HCEC 1CT (cell line): ENCODE measurements around the gene FAM13B.
"Not testable (repeated sequence)": the region's sequence is repeated elsewhere in the genome, so short reads cannot be mapped to it uniquely, and the experiment has no call there.

Source experiments
- DNase-seq: peaks from one replicate; pipeline ENCODE4 v3.0.0-alpha.2; 2017

Gene FAM13B

DNA sequence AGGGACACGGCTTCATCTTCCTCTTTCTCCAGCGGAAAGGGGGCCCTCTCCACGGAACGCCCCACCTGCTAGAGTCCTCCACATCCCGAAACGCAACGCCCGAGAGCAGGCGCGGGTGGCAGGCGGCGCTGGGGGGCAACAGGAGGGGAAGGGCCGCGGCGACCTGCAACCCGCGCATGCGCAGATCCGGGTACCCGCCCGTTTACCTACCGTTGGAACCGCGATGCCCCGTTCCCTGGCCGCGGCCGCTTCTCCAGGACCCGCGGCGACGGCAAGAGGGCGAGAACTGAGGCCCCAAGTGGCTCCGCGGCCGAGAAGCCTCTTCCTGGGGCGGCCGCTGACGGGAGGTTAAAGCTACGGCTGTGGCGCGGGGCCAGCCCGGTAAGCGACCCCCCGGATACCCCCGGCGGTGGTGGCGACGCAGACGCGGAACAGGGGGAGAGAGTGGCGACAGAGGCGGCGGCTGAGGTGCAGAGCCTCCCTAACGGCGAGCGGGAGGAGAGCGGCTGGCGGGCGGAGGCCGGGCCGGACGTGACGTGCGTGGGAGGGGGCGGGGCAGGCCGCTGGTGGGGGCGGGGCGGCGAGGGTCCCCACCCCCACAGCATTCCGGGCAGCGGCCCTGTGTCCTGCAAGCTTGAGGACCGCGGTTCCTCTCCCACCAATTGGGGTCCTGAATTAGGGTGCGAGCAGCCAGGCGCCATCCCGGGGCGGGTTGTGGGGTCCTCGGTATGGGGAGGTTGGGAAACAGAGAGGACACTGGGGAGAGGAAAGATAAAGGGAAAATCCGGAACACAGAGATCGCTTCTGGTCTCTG, at the start of gene FAM13B:
FAM13B (minus strand) TSS at position 508 of the 814 bp plus-strand sequence. CDS start 13,968 bp downstream, outside the sequence.
- peak; percentile 80 for DNase-seq

DNA sequence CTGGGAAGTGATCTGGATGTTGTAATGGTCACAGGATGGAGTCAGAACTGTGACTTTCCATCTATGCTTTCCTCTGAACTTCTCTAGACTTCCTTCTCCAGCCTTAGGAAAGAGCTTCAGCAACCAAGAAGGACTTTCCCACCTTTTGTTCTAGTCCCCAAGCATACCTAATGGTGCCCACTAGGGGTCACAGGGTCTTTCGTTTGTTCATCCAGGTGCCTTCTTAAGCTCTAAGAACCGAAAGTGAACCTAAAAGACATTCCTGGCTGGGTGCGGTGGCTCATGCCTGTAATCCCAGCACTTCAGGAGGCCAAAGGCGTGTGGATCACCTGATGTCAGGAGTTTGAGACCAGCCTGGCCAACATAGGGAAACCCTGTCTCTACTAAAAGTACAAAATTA, 49.2 kb upstream of the FAM13B start:
- DNase-seq = no peak

DNA sequence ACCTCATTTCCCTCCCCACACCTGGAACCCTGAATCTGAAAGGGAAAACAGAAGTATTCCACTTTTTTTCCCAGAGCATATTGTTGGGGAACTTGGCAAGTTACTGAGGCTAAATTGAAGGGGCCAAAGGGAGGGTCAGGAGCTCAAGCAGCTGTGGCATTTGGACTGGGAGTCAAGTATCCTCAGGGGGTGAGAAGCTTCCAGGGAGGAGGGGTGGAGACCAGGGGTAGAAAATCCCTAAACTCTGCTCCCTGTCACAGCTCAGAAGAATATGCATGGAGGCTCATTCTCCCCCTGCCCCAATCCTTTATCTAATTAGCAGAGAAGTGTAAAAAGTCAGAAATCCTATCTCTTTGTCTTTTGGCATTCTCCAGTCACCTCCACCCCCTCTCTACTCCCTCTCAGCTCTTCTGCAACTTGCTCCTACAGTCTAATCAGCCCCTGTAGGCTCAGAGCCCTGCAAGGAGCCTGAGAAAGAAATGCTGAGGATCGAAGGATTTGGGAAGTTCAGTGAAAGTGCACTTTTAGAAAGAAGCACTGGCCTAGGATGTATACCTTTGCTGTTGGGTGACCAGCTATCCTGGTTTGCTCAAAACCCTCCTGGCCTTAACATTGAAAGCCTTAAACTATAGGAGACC, 45.2 kb upstream of the FAM13B start:
- DNase-seq = no peak

DNA sequence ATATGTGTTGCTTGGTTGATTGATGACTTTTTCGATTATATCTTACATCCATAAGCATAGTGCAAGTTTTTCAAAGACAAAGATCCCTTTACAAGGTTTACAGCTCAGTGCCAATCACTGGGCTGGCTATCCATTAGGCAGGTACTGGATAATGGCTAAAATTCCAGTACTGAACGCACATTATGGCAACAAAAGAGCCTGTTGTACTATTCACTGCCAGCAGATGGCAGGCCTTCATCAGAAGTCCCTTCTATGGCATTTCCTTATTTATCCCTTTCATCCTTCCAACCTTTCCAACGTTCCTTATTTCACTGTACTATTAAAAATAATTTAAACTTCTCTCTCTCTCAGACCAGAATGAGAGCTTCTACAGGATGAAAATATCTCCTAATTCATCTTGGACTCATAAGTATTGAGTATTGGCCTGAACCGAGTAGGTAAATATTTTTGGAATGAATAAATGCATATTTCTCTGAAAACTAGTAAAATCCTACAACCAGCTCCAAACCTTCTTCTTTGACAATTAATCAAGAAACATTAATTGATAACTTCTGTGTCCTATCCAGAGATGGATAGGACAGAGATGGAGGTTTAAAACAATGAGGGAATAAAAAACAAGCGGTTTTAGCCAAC, 44.3 kb upstream of the FAM13B start:
- peak; percentile 59 for DNase-seq

DNA sequence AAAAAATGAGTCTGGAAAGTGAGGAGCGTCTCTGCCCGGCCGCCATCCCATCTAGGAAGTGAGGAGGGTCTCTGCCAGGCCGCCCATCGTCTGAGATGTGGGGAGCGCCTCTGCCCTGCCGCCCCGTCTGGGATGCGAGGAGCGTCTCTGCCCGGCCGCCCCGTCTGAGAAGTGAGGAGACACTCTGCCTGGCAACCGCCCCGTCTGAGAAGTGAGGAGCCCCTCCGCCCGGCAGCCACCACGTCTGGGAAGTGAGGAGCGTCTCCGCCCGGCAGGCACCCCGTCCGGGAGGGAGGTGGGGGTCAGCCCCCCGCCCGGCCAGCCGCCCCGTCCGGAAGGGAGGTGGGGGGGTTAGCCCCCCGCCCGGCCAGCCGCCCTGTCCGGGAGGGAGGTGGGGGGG, 37.1 kb upstream of the FAM13B start:
- not testable (repeated sequence) for DNase-seq

DNA sequence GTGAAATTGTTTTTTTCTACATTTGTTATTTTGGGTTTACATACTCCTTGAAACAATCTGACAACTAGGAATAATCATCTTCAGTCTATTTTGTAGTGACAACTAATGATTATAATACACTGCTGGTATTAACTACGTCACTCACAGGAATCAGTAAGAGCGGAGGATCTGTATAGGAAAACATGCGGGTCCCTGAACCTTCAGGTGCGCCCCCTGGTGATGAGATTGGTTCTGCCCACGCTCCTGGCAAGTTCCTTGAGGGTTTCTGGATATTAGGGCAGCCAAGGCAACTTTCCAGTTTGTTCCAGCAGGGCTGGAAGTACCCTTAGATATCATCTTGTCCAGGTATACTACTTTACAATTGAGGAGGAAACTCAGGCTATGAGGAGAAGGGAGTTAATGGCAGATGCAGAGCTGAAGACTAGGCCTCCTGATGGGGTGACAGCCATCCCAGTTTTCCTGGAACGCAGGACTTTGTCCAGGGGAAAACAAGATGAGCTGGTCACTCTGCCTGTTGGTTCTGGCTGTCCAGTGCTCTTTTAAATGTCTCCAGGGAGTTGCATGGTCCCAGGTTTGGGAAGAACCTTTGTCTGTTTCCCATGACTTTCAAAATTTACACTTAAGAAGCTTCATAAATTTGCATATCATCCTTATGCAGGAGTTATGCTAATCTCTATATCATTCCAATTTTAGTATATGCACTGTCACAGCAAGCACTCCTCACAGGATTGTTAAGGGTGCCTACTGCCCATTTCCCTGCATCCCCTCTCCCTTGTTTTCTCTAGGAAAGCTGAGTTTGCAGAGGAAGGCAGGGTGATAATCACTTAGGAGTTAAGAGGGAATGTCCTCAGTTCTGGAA, 36.1 kb upstream of the FAM13B start:
- DNase-seq = peak; percentile 78

DNA sequence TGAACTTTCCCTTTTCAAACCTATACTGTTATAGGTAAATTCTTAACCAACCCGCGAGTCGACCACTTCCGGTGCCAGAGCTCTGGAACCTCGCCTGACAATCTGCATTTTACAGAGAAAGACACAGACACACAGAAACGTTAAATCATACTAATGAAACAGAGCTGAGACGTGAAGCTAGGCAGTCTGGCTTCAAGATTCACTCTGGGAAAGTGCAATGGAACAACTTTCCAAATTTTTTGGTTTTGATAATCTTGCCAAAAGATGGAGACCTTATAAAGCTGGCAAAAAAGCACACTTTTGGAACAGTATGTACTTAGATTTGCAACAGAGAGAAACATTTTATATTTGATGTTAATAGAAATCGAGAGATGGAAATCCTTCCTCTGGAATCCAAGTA, 35.1 kb upstream of the FAM13B start:
- DNase-seq = no peak

DNA sequence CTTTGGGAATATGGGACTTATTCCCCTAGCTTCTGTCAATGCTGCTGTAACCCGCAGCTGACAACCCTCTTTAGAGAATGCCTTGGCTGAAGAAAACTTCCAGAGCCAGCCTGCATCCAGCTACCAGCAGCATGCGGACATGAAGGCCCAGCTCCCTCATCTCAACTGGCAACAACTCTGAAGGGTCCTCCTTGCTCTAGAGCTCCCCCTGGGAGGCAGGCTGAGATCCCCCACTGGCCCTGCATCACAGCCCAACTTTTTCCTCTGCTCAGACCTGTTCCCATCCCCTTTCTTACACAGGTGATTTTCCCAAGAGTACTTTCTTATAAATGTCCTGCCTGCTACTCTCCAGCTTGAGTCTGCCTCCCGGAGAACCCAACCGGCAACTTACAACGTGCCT, 32.2 kb upstream of the FAM13B start:
- DNase-seq = no peak

DNA sequence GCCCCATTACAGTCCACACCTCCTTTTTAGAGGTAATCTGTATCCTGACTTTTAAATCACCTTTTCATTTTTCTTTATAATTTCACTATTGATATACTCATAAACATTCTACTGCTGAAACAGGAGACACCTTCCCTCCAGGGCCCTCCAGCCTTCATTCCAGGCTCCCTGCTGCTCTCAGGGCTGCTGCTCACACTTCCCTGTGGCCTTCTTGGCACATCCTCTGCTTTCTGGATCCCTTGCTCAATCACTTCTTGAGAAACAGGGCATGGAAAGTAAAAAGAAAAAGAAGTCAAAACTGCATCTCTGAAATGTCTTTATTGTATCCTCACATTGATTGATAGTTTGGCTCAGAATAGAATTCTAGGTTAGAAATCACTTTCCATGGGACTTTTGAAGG, 31.6 kb upstream of the FAM13B start:
- DNase-seq = no peak

DNA sequence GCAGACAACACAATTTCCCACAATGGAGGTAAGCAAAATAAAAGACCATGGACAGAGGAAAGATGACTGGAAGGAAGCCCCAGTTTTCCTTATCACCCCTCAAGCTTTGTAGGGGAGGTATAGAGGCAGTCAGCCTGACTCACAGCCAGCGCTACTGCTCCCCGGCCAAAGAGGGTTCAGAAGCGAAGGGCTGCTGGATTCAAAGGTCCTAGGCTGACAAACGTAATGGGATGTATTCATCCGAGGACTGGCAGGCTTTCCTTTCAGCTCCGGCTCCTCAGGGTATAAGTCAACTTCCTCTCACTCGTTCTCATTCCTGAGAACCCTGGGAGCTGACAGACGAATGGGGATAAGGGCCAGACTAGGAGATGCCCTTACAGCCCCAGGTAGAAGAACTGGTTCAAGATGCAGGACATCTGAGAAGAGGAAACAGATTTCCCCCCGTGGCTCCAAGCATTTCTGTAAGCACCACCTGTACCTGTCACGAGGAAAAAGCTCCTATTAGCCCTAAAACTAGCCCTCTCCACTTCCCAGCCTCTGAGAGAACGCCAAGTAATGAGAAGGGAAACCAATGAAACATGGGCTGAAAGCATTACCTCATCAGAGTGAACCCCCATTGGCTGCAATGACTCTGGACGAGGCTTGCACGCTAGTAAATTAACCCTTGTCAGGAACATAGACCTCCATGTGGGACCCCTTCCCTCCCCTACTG, 22.1 kb upstream of the FAM13B start:
- no peak for DNase-seq

DNA sequence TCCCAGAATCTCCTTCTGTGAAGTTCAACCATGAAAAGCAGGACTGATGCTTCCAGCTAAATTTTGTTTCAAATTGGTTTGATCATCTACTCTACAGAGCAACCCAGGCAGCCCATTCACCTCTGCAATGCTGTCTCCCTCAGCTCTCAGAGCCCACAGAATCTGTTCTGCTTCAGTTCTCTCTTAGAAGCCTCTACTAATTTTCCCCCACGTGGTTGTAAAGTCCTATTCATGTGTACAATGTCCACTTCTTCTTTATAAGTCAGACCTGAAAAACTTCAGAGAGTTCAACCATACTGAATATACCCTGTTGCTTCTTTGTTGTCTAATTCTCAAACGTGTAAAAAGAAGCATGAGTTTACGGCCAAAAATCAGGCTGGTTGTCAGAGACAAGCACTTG, 21.3 kb upstream of the FAM13B start:
- no peak for DNase-seq

DNA sequence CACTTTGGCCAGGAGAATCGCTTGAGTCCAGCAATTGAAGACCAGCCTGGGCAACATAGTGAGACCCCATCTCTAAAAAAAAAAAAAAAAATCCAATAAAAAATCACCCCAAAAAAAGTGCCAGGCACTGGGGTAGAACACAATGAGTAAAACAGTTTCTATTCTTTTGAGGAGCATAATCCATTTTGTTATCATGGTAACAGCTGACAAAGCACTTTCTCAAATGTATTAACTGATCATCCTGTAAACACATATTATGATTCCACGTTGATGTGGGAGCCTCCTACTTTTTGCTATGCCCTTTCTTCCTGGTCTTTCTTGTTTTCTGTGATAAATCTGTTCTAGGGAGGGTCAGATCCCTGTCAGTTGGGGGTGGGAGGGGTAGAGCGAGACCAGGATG, 20.7 kb upstream of the FAM13B start:
- DNase-seq = no peak

DNA sequence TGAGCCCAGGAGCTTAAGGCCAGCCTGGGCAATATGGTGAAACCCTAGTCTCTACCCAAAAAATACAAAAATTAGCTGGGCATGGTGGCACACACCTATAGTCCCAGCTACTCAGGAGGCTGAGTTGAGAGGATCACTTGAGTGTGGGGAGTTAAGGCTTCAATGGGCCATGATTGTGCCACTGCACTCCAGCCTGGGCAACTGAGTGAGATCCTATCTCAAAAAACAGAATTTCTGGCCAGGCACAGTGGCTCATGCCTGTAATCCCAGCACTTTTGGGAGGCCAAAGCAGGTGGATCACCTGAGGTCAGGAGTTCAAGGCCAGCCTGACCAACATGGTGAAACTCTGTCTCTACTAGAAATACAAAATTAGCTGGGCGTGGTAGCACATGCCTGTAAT, 19.8 kb upstream of the FAM13B start:
- not testable (repeated sequence) for DNase-seq

DNA sequence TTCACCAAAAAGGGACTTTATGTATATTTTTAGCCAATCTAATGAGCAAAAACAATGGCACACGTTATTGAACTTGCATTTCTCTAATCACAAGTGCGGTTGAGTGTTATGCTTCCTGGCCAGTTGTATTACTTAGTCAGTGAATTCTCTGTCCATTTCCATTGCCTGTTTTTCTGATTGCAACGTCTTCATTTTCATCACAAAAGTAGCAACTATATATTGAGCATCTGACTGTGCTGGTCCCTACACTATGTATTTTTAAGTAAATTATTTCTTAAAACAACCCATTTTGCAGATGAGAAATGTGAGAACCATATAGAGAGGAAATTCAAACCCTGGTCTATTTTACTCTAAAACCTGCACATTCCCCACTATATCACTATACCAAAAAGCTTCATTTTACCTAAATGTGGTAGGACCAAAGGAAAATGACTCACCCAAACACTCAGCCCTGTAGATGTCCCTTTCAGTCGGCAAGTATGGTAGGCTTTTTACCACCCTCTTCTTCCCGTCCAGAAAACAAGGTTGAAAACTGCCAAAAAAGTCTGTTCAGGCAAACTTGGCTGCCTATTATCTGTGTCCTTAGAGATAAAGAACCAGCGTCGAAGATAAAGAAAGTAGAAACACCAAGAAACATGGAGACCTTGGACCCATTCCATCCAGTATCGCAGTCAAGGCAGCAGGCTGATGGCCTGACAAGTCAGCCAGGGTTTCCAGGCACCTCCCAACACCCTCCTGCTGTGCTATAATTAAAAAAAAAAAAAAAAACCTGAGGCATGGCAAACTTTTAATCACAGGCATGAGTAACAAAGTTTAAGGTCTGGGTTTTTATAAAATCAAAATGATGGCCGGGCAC, 18.8 kb upstream of the FAM13B start:
- no peak for DNase-seq

DNA sequence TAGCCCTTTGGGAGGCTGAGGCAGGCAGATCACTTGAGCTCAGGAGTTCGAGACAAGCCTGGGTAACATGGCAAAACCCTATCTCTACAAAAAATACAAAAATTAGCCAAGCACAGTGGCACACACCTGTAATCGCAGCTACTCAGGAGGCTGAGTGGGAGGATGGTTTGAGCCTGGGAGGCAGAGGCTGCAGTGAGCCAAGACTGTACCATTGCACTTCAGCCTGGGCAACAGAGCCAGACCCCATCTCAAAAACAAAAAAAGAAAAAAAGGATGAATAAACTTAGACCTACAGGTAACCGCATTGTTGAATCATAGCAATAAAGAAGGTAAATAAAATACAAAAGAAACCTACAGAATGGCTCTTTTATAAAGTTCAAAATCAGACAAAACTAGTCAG, 12.4 kb upstream of the FAM13B start:
- DNase-seq = not testable (repeated sequence)

DNA sequence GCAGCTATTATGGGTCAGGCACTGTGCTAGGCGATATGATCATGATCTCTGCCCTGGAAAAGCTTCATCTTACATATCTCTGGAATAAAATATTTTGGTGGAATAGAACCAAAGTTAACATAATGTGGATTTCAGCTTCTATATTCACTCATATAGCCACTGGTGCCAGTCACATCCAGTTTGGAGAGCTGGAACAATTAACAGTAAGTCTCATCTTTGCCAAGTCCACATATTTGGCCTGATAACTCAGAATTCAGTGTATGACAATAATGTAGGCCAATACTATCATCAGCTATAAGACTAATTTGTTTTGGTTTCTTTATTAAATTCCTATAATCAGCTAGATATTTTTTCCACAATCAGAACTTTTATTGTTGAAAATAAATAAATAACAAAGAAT, 5.9 kb upstream of the FAM13B start:
- DNase-seq = no peak

DNA sequence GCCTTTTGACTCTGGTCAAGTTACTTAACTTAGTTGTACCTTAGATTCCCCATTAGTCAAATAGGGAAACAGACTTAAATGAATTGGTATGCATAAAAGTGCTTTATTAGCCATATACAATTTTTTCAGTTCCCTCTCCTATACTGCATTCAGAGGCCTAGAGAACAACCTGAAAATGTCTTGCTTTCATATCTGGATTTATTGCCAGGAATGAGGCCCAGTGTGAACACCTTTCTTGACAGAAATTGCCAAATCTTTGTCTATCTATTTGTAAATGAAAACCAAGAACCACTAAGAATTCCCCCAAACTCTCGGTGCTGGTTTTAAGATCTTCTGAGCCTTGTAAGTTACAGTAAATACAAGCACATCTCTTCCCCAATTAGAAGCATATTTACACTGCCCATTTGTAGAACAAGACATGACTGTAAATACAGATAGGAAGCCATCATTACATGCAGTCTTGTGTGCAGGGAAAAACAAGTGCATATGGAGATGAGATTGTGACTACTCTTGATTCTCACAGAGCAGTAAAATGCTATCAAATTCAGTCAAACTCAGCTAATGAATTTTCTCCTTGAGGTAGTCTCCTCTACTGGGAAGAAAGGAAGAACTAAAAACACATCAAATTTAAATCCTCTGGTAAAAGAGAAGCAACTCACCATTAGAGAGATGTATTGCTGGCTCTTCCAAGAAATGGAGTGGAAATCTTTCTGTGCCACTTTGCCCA, 5.2 kb upstream of the FAM13B start:
- no peak for DNase-seq

DNA sequence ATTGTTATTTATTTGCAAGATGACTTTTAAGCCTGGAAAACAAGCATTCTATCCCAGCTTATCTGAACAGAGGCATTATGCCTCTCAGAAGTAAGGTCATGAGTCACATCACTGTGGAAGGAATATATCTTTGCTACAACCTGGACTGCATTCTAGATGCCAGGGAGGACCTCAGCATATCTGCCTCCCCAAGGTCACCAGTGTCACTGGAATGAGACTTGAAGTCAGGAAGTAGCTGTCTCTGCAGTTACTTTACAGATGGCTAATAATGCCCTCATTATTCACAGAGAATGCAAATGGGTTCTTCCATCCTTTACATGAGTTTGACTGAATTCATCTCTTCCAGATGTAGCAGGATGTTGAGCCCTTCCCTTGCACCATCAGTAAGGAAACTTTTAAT, 4.4 kb upstream of the FAM13B start:
- DNase-seq = no peak

DNA sequence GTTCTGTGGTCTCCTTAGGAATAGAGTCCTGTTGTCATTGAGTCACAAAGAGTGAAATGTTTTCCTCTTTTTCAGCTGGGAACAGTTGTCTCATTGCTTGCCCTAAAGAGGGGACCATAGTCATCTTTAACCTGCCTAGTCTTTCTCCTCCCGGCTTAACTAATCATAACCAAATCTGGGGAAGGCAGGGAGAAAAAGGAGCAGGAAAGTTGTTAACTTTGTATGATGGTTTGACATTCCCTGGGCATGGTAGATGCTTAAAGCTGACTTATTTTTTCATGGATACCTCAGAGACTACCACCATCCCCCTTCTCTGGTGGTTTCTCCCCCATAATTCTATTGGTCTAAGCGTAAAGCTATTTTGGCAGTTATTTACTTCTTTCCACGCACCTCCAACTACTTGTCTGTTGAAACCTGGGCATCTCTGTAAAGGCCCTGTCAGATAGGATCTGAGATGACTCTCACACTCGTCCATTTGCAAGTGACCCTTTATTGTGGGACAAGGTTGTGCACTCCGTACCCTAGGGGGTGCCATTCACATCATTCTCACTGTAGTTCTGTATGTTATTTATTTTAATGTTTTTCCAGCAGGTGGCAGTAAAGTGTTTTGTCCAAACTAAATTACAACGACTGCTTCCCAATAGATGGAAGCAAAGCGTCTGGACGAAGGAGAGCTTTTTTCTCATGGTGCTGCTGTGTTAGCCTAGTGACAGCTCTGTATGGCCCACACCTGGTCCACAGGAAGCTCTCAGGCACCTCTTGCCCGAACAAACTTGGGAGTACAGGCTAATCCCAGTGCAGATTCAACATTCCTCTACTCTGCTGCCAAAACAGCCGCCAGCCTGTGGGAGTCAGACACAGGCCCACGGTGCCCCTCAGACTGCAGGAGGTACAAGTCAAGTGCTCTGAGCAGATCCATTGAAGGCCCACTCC, 3.0 kb upstream of the FAM13B start:
- DNase-seq = peak; percentile 92

DNA sequence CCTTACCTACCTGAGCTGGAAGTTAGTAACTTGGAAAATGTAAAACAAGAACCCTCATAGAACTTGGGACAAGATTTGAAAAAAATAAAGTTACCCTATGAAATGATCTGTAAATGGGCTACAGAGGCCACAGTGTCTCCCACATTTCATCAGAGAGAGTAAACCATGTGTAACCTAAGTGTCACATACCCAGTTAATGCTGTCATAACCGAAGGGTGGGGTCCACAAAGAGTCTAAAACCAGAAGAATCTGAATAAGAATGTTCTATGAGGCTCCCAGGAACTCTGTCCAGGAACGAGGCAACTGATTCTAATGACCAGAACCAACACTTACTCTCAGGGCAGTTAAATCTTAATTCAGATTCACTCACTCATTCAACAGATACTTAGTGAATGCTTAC, 1.0 kb upstream of the FAM13B start:
- DNase-seq = peak; percentile 46
